ENCODE data around the gene MCUB. TPM values are rescaled to one million over a fixed set of nuclear protein-coding genes. Genes with fewer than 3 reads are reported as not detected.
A peak's percentile ranks its signal among the peaks of the same experiment; 100 is the strongest.

Gene MCUB
- total RNA-seq, 1 donor from 2014 or later: 77.1 TPM

- DNase-seq (ENCODE audit: low read depth): no peak
Observed at GRCh38 chr4:109728385-109728784, 168.3 kb downstream of the MCUB start.

GRCh38 chr4:109729117-109729717 is 169.2 kb downstream of the MCUB start:
- peak; percentile 4 for DNase-seq (ENCODE audit: low read depth)

GRCh38 chr4:109729718-109730618 is 169.9 kb downstream of the MCUB start, which contains the start of gene PLA2G12A:
Gene PLA2G12A, minus strand, starts transcription at chr4:109730070. Its CDS starts 261 bp downstream, at chr4:109729809.
- peak; percentile 75 for DNase-seq (ENCODE audit: low read depth)

- DNase-seq (ENCODE audit: low read depth): no peak
Observed at GRCh38 chr4:109730619-109731545, 170.8 kb downstream of the MCUB start.

GRCh38 chr4:109733728-109734127 is 173.7 kb downstream of the MCUB start:
- no peak for DNase-seq (ENCODE audit: low read depth)

- no peak for DNase-seq (ENCODE audit: low read depth)
Observed at GRCh38 chr4:109735566-109736365, 175.7 kb downstream of the MCUB start.

Other genes with a start within 250 kb of the MCUB start
- gene SEC24B, start 126.4 kb upstream of the MCUB start, total RNA-seq: 22.7 and 27.9 TPM in 2 replicates
- 11.6 and 18.3 TPM in 2 replicates for gene CASP6, start 143.2 kb downstream of the MCUB start, total RNA-seq
- 22.2 and 22.4 TPM in 2 replicates for gene PLA2G12A, start 169.8 kb downstream of the MCUB start, total RNA-seq
- gene CFI, start 241.8 kb downstream of the MCUB start, total RNA-seq: 1.4 and 1.5 TPM in 2 replicates

Measured in myocyte (in vitro differentiated cells).